GM08714 (cell line): ENCODE measurements around the gene ZSCAN5A.
"Not testable (repeated sequence)": the region's sequence is repeated elsewhere in the genome, so short reads cannot be mapped to it uniquely, and the experiment has no call there.

Source experiments
- H3K4me3 ChIP-seq: fragments of 200-500 bp; sonication (Bioruptor generic); 2 replicates; pipeline ENCODE4 v1.5.1; 2014; ENCODE audit warnings: mild to moderate bottlenecking, low read length, inconsistent platforms
- ZNF274 ChIP-seq: IDR thresholded peaks from 2 replicates; pipeline ENCODE4 v1.6.1; 2012; ENCODE audit warnings: mild to moderate bottlenecking, low read depth, low read length

The ZSCAN5A gene

GRCh38 chr19:56266051-56266450 lies 48.6 kb downstream of the ZSCAN5A start:
- no peak for TF ChIP-seq ZNF274

GRCh38 chr19:56263319-56263718 lies 51.3 kb downstream of the ZSCAN5A start:
- no peak for TF ChIP-seq ZNF274
- H3K4me3 ChIP-seq: no peak overlapping the region

More at GRCh38 chr19:56266051-56266450, 48.6 kb downstream of the ZSCAN5A start:
- no peak overlapping the region for H3K4me3 ChIP-seq

GRCh38 chr19:56261932-56262331 lies 52.7 kb downstream of the ZSCAN5A start:
- H3K4me3 ChIP-seq: not testable (repeated sequence)

- TF ChIP-seq ZNF274: no peak
- H3K4me3 ChIP-seq: no peak overlapping the region
Observed at GRCh38 chr19:56261145-56261544, 53.5 kb downstream of the ZSCAN5A start.

- no peak overlapping the region for H3K4me3 ChIP-seq
- no peak for TF ChIP-seq ZNF274
Observed at GRCh38 chr19:56258272-56258671, 56.4 kb downstream of the ZSCAN5A start.

- TF ChIP-seq ZNF274: no peak
Observed at GRCh38 chr19:56253737-56254136, 60.9 kb downstream of the ZSCAN5A start.

GRCh38 chr19:56252699-56253422 lies 61.8 kb downstream of the ZSCAN5A start:
- no peak overlapping the region for H3K4me3 ChIP-seq

More at GRCh38 chr19:56253737-56254136, 60.9 kb downstream of the ZSCAN5A start:
- H3K4me3 ChIP-seq: no peak overlapping the region

GRCh38 chr19:56248736-56249338 lies 65.8 kb downstream of the ZSCAN5A start:
- not testable (repeated sequence) for H3K4me3 ChIP-seq

More at GRCh38 chr19:56252699-56253422, 61.8 kb downstream of the ZSCAN5A start:
- no peak for TF ChIP-seq ZNF274

- H3K4me3 ChIP-seq: not testable (repeated sequence)
Observed at GRCh38 chr19:56245764-56246163, 68.9 kb downstream of the ZSCAN5A start.

GRCh38 chr19:56245121-56245740 lies 69.4 kb downstream of the ZSCAN5A start:
- no peak for TF ChIP-seq ZNF274
- no peak overlapping the region for H3K4me3 ChIP-seq

- no peak overlapping the region for H3K4me3 ChIP-seq
- no peak for TF ChIP-seq ZNF274
Observed at GRCh38 chr19:56223481-56223880, 91.2 kb downstream of the ZSCAN5A start.

- TF ChIP-seq ZNF274: no peak
- H3K4me3 ChIP-seq: no peak overlapping the region
Observed at GRCh38 chr19:56222901-56223300, 91.7 kb downstream of the ZSCAN5A start.

GRCh38 chr19:56221851-56222250 lies 92.8 kb downstream of the ZSCAN5A start:
- H3K4me3 ChIP-seq: no peak overlapping the region
- no peak for TF ChIP-seq ZNF274

- not testable (repeated sequence) for H3K4me3 ChIP-seq
Observed at GRCh38 chr19:56221442-56221841, 93.2 kb downstream of the ZSCAN5A start.

- TF ChIP-seq ZNF274: no peak
- H3K4me3 ChIP-seq: no peak overlapping the region
Observed at GRCh38 chr19:56218961-56219360, 95.7 kb downstream of the ZSCAN5A start.
